Measurements from ENCODE around the gene TTLL6.

DNA sequence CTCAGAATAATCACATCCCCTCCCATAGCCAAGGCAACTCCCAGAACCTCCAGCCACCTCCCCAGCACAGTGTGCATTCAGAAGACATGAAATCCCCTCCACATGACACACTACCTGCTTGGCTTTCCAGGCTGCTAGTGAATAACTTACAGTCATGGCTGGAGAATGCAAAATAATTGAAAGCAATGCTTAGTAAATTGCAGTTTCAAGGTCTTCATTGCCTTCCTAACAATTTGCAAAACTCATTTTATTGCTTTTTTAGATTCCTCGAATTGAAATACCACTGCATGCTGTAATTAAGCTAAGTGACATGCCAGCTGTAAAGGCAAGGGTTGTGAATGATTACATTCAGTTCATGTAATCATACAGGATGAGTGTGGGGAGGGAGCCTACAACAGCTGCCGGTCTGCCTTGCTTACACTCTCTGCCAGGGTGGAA is 59.5 kb downstream of the TTLL6 start:
- TF ChIP-seq, protein P1, sequence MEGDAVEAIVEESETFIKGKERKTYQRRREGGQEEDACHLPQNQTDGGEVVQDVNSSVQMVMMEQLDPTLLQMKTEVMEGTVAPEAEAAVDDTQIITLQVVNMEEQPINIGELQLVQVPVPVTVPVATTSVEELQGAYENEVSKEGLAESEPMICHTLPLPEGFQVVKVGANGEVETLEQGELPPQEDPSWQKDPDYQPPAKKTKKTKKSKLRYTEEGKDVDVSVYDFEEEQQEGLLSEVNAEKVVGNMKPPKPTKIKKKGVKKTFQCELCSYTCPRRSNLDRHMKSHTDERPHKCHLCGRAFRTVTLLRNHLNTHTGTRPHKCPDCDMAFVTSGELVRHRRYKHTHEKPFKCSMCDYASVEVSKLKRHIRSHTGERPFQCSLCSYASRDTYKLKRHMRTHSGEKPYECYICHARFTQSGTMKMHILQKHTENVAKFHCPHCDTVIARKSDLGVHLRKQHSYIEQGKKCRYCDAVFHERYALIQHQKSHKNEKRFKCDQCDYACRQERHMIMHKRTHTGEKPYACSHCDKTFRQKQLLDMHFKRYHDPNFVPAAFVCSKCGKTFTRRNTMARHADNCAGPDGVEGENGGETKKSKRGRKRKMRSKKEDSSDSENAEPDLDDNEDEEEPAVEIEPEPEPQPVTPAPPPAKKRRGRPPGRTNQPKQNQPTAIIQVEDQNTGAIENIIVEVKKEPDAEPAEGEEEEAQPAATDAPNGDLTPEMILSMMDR (IDR thresholded peaks at IDR 0.05) = no peak
- no peak for TF ChIP-seq POLR2A (IDR thresholded peaks at IDR 0.05)

Data from body of pancreas (tissue), 4 donors.